Adipose tissue (tissue), 3 donors: ENCODE results near the gene RPL35A. TPM values are rescaled to one million over a fixed set of nuclear protein-coding genes. Genes with fewer than 3 reads are reported as not detected.

Experiments
- H3K27ac ChIP-seq: one replicate; pipeline ENCODE4 v1.5.1; 2013; ENCODE audit warnings: low read depth, low read length
- WGBS, 3 donors: extraction: QIAGEN DNeasy Blood & Tissue Kit; methylation state at CpG; one replicate each; pipeline ENCODE4 v1.1.7; 2013; 5-methylcytosine and 5-hydroxymethylcytosine counted together
- polyA plus RNA-seq, 3 donors: library from polyadenylated mRNA; stranded (reverse); fragments of 200-250 nt; gene quantifications; one replicate each; pipeline ENCODE4 v1.2.3, GENCODE V29; 2013
- donor health status: healthy with polysubstance abuse.
- donor health status: Bipolar disorder and iron deficiency.
- donor health status: healthy.

Gene RPL35A
- polyA plus RNA-seq, 3 donors = 1,363 to 2,640 (median 1,495) TPM

DNA sequence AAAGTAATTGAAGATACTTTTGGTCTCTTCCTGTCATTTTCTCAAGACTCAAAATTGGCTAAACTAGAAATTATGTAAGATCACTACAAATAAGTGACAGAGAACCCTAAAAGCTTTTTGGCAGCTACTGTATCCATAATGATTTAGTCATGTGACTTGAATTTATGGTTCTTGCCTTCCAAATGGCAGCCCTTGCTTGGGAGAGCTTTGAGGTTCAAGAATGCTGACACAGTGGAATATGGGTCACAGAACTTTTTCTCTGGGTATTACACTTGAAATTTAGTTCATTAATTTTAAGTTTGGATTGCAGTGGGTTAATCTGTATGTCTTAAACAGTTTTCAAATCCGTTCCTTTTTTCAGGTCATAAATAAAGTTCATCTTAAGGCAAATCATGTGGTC, 24.0 kb downstream of the RPL35A start:
- WGBS, 3 donors = 68 to 82% (median 74%) methylated on average over 1 of the region's 1 CpG
- no peak overlapping the region for H3K27ac ChIP-seq

DNA sequence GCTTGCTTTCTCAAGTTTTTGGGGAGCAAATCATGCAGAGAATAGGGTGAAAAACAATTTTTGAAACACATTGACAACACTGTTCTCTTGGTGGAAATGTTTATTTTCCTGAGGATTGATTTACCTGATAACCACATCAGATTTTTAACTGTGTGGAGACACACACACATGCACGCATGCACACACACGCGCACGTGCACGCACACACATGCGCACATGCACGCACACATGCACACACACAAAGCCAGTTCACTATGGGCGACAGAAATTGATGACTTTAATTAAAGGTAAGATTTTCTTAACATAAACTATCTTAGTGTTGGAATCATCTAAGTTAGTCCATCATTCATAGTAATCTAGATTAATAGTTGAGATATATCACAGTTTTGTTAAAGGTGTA, 25.3 kb downstream of the RPL35A start:
- no peak overlapping the region for H3K27ac ChIP-seq
- WGBS, 3 donors = 96 to 97% (median 97%) methylated on average over 8 of the region's 8 CpGs

DNA sequence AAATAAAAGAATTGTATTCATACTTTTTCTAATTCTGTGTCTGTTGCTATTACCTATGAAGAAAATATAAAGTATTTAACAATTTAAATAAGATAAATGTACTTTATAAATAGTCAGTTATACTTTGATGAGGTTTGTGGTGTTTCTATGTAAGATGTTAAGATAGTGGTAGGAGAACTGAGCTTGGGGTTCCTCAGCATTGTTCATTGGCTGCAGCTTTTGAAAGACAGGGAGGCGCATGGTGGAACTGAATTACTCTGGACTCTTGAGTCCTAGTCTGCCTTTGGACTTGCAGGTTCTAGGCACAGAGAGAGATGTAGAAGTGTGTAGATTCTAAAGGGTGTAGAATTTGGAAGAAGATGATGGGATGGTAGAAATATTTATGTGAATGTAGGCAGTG, 33.1 kb downstream of the RPL35A start:
- WGBS, 3 donors = 93 to 100% (median 98%) methylated on average over 1 of the region's 1 CpG
- H3K27ac ChIP-seq = no peak overlapping the region

DNA sequence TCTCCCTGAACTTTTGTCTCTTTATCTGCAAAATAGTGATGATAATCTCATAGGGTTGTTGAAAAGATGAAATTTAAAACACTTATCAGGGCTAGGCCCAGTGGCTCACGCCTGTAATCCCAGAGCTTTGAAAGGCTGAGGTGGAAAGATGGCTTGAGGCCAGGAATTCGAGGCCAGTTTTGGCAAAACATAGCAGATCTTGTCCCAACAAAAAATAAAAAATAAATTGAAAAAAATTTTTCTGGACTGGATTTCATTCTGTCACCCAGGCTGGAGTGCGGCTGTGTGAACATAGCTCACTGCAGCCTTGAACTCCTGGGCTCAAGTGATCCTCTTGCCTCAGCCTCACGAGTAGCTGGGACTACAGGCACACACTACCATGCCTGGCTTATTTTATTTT, 39.7 kb downstream of the RPL35A start:
- 52 to 68% (median 65%) methylated on average over 4 of the region's 4 CpGs for WGBS, 3 donors
- no peak overlapping the region for H3K27ac ChIP-seq

DNA sequence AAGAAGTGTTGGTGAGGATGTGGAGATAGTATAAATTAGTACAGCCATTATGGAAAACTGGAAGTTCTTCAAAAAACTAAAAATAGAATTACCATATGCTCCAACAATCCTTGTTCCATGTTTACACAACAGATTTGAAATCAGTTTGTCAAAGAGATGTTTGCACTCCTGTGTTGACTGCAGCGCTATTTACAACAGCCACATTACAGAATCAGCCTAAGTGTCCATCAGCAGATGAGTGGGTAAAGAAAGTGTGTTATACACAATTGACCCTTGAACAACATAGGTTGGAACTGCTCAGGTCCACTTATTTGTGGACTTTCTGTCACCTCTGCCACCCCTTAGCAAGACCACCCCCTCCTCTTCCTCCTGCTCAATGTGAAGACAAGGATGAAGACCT, 44.7 kb downstream of the RPL35A start:
- WGBS, 3 donors = 59 to 100% (median 96%) methylated on average over 1 of the region's 1 CpG
- no peak overlapping the region for H3K27ac ChIP-seq

DNA sequence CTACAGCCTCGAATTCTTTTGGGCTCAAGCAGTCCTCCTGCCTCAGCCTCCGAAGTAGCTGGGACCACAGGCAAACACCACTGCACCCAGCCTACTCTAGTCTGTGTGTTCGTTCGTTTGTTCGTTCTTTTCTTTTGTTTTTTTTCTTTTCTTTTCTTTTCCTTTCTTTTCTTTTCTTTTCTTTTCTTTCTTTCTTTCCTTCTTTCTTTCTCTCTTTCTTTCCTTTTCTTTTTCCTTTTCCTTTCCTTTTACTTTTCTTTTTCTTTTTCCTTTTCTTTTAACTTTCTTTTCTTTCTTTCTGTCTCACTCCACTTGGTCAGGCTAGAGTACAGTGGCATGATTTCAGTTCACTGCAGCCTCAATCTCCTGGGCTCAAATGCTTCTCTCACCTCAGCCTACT, 46.9 kb downstream of the RPL35A start:
- 80 to 93% (median 91%) methylated on average over 5 of the region's 5 CpGs for WGBS, 3 donors
- no peak overlapping the region for H3K27ac ChIP-seq

DNA sequence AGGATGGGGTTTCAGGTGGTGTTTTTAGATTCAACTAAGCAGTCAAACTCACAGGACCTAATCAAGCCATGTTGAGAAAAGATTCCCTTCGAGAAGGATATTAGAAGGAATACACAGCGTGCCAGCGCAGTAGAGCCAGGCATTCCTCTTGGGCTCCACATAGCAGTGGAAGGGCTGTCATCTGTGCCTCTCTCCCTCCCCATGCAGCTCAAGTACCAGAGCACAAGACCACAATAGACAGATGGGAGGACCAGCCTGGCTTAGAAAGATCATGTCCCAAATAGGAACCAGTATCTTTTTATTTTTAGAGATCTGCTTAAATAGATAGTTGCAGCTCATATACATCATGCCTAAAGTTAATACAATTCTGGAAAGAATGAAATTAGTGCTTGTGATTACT, 47.9 kb downstream of the RPL35A start:
- WGBS, 3 donors = 97 to 100% (median 98%) methylated on average over 3 of the region's 3 CpGs
- no peak overlapping the region for H3K27ac ChIP-seq

Other genes with a start within 250 kb of the RPL35A start
- 1 to 10 TPM; 6.6 to 8.9 (median 7.8) TPM for gene RUBCN, start 213.3 kb upstream of the RPL35A start, polyA plus RNA-seq
- gene FYTTD1, start 200.3 kb upstream of the RPL35A start, polyA plus RNA-seq = 10 to 100 TPM; 14.0 to 31.7 (median 20.2) TPM
- 10 to 100 TPM in 2 of 3 donors, 1 to 10 TPM in 1; 7.2 to 16.5 (median 10.5) TPM for gene LRCH3, start 158.9 kb upstream of the RPL35A start, polyA plus RNA-seq
- 1 to 10 TPM in 2 of 3 donors, under 1 TPM in 1; 0.56 to 2.5 (median 1.3) TPM for gene LMLN, start 10.0 kb downstream of the RPL35A start, polyA plus RNA-seq